H1 (cell line): ENCODE results near the gene CREBL2. TPM values are rescaled to one million over a fixed set of nuclear protein-coding genes. Genes with fewer than 3 reads are reported as not detected.

Source experiments
- CTCF ChIA-PET: fragments of 300-600 bp; sonication (Branson Sonifier 250); formaldehyde crosslinking; loops from one replicate; lab custom pipeline; 2021; ENCODE audit not compliant: partially characterized antibody; lab: Charles Lee
- POLR2A ChIA-PET: fragments of 300-600 bp; sonication (Branson Sonifier 250); formaldehyde crosslinking; loops from one replicate; lab custom pipeline; 2021; ENCODE audit warnings: inconsistent platforms; ENCODE audit not compliant: partially characterized antibody; lab: Charles Lee
- DNase-seq, 2 experiments: peaks; one replicate each; pipeline versions ENCODE4 v3.0.0 to v3.0.0-alpha.2; 2010 to 2022; ENCODE audit warnings: low spot score in 2 of 2, low read depth in 1 of 2, mixed read lengths in 1 of 2
- FAIRE-seq: peaks from 2 replicates; lab custom pipeline; 2011; peaks lifted over from hg19 to GRCh38; lab: Jason Lieb, UNC
- H2AFZ ChIP-seq: 2 replicates; pipeline ENCODE4 v1.8.1; 2012; ENCODE audit warnings: low read length, inconsistent platforms
- H2AK5ac ChIP-seq: 2 replicates; pipeline ENCODE4 v1.6.1; 2013; ENCODE audit warnings: low read depth, low read length
- H2BK120ac ChIP-seq: replicated peaks from 2 replicates; pipeline ENCODE3; 2013; ENCODE audit warnings: low read depth, low read length, inconsistent platforms
- H2BK12ac ChIP-seq: 2 replicates; pipeline ENCODE4 v1.6.1; 2013; ENCODE audit warnings: low read depth, low read length
- H2BK15ac ChIP-seq: 2 replicates; pipeline ENCODE4 v1.6.1; 2013; ENCODE audit warnings: low read length
- H2BK20ac ChIP-seq: 2 replicates; pipeline ENCODE4 v1.6.1; 2013; ENCODE audit warnings: low read length
- H2BK5ac ChIP-seq: 2 replicates; pipeline ENCODE4 v1.6.1; 2013; ENCODE audit warnings: low read depth, low read length
- H3K14ac ChIP-seq: 2 replicates; pipeline ENCODE4 v1.6.1; 2013; ENCODE audit warnings: inconsistent platforms; ENCODE audit not compliant: insufficient read length
- H3K18ac ChIP-seq: 2 replicates; pipeline ENCODE4 v1.6.1; 2013; ENCODE audit warnings: low read length; ENCODE audit errors: extremely low read depth
- H3K23ac ChIP-seq: 2 replicates; pipeline ENCODE4 v1.6.1; 2013; ENCODE audit warnings: inconsistent platforms; ENCODE audit not compliant: insufficient read length
- H3K23me2 ChIP-seq: 2 replicates; pipeline ENCODE4 v1.6.1; 2013; ENCODE audit warnings: low read depth, low read length
- H3K27ac ChIP-seq: 2 replicates; pipeline ENCODE4 v1.6.1; 2011; ENCODE audit warnings: low read depth, low read length, inconsistent platforms
- H3K27me3 ChIP-seq, 4 experiments: replicated peaks in 1 of 4; 1 replicate in 1 of 4; 2 replicates in 3 of 4; pipeline versions ENCODE4 v1.6.1 to v1.8.1; 2011 to 2013; ENCODE audit warnings: low read length in 3 of 4, mild to moderate bottlenecking in 3 of 4, inconsistent platforms in 2 of 4, mixed read lengths in 2 of 4, moderate library complexity in 1 of 4; ENCODE audit not compliant: control insufficient read depth in 3 of 4, insufficient read depth in 3 of 4; ENCODE audit errors: extremely low read depth in 1 of 4
- H3K36me3 ChIP-seq, 4 experiments: 2 replicates each; pipeline versions ENCODE4 v1.6.1 to v1.8.1; 2011 to 2013; ENCODE audit warnings: mild to moderate bottlenecking in 4 of 4, low read length in 3 of 4, moderate library complexity in 2 of 4, control low read depth in 1 of 4, inconsistent platforms in 1 of 4; ENCODE audit not compliant: insufficient read depth in 4 of 4, control insufficient read depth in 2 of 4
- H3K4ac ChIP-seq: replicated peaks from 2 replicates; pipeline ENCODE3; 2013; ENCODE audit warnings: low read length, low read depth, mixed read lengths, inconsistent platforms; ENCODE audit not compliant: insufficient read length
- H3K4me1 ChIP-seq, 4 experiments: replicated peaks in 1 of 4; 1 replicate in 1 of 4; 2 replicates in 3 of 4; pipeline versions ENCODE4 v1.6.1 to v1.8.1; 2011 to 2013; ENCODE audit warnings: low read length in 3 of 4, inconsistent platforms in 2 of 4, mixed read lengths in 1 of 4; ENCODE audit not compliant: insufficient read depth in 4 of 4, control insufficient read depth in 3 of 4
- H3K4me2 ChIP-seq, 2 experiments: 2 replicates each; pipeline versions ENCODE4 v1.6.1 to v1.8.1; 2011 to 2013; ENCODE audit warnings: low read depth in 2 of 2, low read length in 2 of 2, control low read depth in 1 of 2, inconsistent platforms in 1 of 2, mild to moderate bottlenecking in 1 of 2; ENCODE audit not compliant: insufficient read depth in 1 of 2
- H3K4me3 ChIP-seq, 4 experiments: fragments of 200-600, 300-600 bp in 1 of 4; sonication (generic), shearing (Covaris generic), sonication (Bioruptor Twin) in 1 of 4; 2 replicates each; pipeline versions ENCODE4 v1.5.1 to v1.8.1; 2011 to 2016; ENCODE audit warnings: low read length in 4 of 4, low read depth in 3 of 4, control low read depth in 2 of 4, inconsistent platforms in 2 of 4, mild to moderate bottlenecking in 2 of 4, mixed read lengths in 1 of 4, moderate library complexity in 1 of 4; ENCODE audit not compliant: insufficient read depth in 2 of 4; ENCODE audit errors: extremely low read depth in 1 of 4
- H3K56ac ChIP-seq: replicated peaks from 2 replicates; pipeline ENCODE3; 2013; ENCODE audit warnings: low read depth, mild to moderate bottlenecking, mixed read lengths, low read length, inconsistent platforms; ENCODE audit not compliant: insufficient read length
- H3K79me1 ChIP-seq: 2 replicates; pipeline ENCODE4 v1.6.1; 2013; ENCODE audit warnings: low read depth, low read length, control low read depth
- H3K79me2 ChIP-seq, 2 experiments: 2 replicates each; pipeline versions ENCODE4 v1.6.1 to v1.8.1; 2012 to 2013; ENCODE audit warnings: low read length in 2 of 2, mild to moderate bottlenecking in 2 of 2, inconsistent platforms in 1 of 2; ENCODE audit not compliant: insufficient read depth in 2 of 2, control insufficient read depth in 1 of 2
- H3K9ac ChIP-seq, 4 experiments: replicated peaks in 1 of 4; 1 replicate in 1 of 4; 2 replicates in 3 of 4; pipeline versions ENCODE4 v1.6.1 to v1.8.1; 2011 to 2013; ENCODE audit warnings: low read depth in 3 of 4, low read length in 3 of 4, control low read depth in 2 of 4, mild to moderate bottlenecking in 2 of 4, moderate library complexity in 2 of 4, inconsistent platforms in 1 of 4; ENCODE audit errors: extremely low read depth in 1 of 4
- H3K9me3 ChIP-seq, 2 experiments: 2 replicates each; pipeline versions ENCODE4 v1.6.1 to v1.8.1; 2012 to 2013; ENCODE audit warnings: mild to moderate bottlenecking in 2 of 2, moderate library complexity in 2 of 2, control low read depth in 1 of 2, inconsistent platforms in 1 of 2, low read depth in 1 of 2, low read length in 1 of 2, mixed read lengths in 1 of 2; ENCODE audit not compliant: insufficient read depth in 2 of 2
- H4K20me1 ChIP-seq, 2 experiments: replicated peaks in 1 of 2; 2 replicates each; pipeline versions ENCODE3 to v1.8.1; 2011 to 2013; ENCODE audit warnings: inconsistent platforms in 2 of 2, low read length in 2 of 2, mild to moderate bottlenecking in 1 of 2; ENCODE audit not compliant: insufficient read depth in 2 of 2, control insufficient read depth in 1 of 2
- H4K5ac ChIP-seq: 2 replicates; pipeline ENCODE4 v1.6.1; 2013; ENCODE audit warnings: low read length, low read depth, mixed read lengths, inconsistent platforms; ENCODE audit not compliant: insufficient read length
- H4K8ac ChIP-seq: 2 replicates; pipeline ENCODE4 v1.8.0; 2013; ENCODE audit warnings: mild to moderate bottlenecking, moderate library complexity, low read length, inconsistent platforms; ENCODE audit not compliant: insufficient read depth; ENCODE audit errors: extremely low read depth
- H4K91ac ChIP-seq: replicated peaks from 2 replicates; pipeline ENCODE3; 2013; ENCODE audit warnings: low read length, mixed read lengths, inconsistent platforms; ENCODE audit not compliant: insufficient read length
- EGR1 ChIP-seq: IDR thresholded peaks from 2 replicates; pipeline ENCODE4 v1.6.1; 2011; ENCODE audit warnings: low read depth, low read length, borderline replicate concordance
- JUND ChIP-seq: IDR thresholded peaks from 2 replicates; pipeline ENCODE4 v1.6.1; 2011; ENCODE audit warnings: mild to moderate bottlenecking, improper control_type of control experiment, low read length
- WGBS, 2 experiments: shearing (Covaris generic) in 1 of 2; methylation state at CpG; one replicate each; pipeline versions ENCODE4 v1.1.6 to v1.1.7; 2013 to 2015; ENCODE audit warnings: low lambda C conversion rate in 2 of 2, mixed read lengths in 2 of 2, inconsistent platforms in 1 of 2, low coverage in 1 of 2, missing lambda C conversion rate in 1 of 2; ENCODE audit not compliant: insufficient replicate concordance in 2 of 2, insufficient coverage in 1 of 2, insufficient read length in 1 of 2; ENCODE audit errors: extremely low coverage in 1 of 2, missing lambda C conversion rate in 1 of 2; 5-methylcytosine and 5-hydroxymethylcytosine counted together
- polyA plus RNA-seq, 7 experiments: library from polyadenylated mRNA; depleted of rRNA in 3 of 7; stranded (reverse) in 5 of 7; unstranded in 2 of 7; fragments of >200 nt in 5 of 7; fragments of 200-250 nt in 2 of 7; gene quantifications; 1 replicate in 5 of 7; 2 replicates in 1 of 7; 4 replicates in 1 of 7; pipeline versions ENCODE4 v1.2.1 to v1.2.3, GENCODE V29; 2011 to 2013; ENCODE audit warnings: missing spikeins in 2 of 7, mixed read lengths in 2 of 7
- total RNA-seq: library from RNA; stranded (reverse); fragmentation: NEBNext Ultra II Directional; extraction: Animal tissue kit (Norgen Biotek cat#: 25700); gene quantifications from 2 replicates; pipeline ENCODE4 v1.2.1, GENCODE V29; 2021

The CREBL2 gene
- total and polyA plus RNA-seq, 2 of the 8 experiments (the other 6 are each of a cell fraction or from before 2014, with no cell fraction given): 9.8 to 18.3 TPM

GRCh38 chr12:12661086-12661856 is 49.6 kb downstream of the CREBL2 start:
- no peak overlapping the region for H3K14ac ChIP-seq
- H3K79me1 ChIP-seq: no peaks in the 10 kb centered on the region
- H2AK5ac ChIP-seq: peak overlapping the region; percentile 57; the same call in 1 of the 2 replicates
- 65% methylated on average over 7 of the region's 7 CpGs; no CpG with 5 or more reads in 1 of the 2 experiments for WGBS, 2 experiments
- H3K23ac ChIP-seq: no peak overlapping the region
- peaks cover 0 to 12% (median 2%) of the 10 kb centered on the region in 4 experiments; a peak in 4 of 8 replicates for H3K36me3 ChIP-seq
- TF ChIP-seq EGR1: no peak
- TF ChIP-seq JUND: peak; percentile 51; the same call in 1 of the 2 replicates
- H2BK15ac ChIP-seq: no peak overlapping the region
- H3K23me2 ChIP-seq: no peaks in the 10 kb centered on the region
- peak overlapping the region in 1 of 4 experiments; percentile 24; a peak in 1 of 8 replicates for H3K4me3 ChIP-seq
- H4K20me1 ChIP-seq: no peaks in the 10 kb centered on the region
- H3K27ac ChIP-seq: no peak overlapping the region
- H3K9ac ChIP-seq: no peak overlapping the region
- H4K91ac ChIP-seq: no peak overlapping the region
- H3K4me2 ChIP-seq: peak overlapping the region; percentile 29 to 33; a peak in 1 of 4 replicates
- H4K8ac ChIP-seq: no peak overlapping the region
- no peaks in the 10 kb centered on the region for H3K27me3 ChIP-seq
- H3K4ac ChIP-seq: no peak overlapping the region
- peaks cover 6 to 25% (median 18%) of the 10 kb centered on the region in 4 experiments for H3K4me1 ChIP-seq
- 0 out of 4 replicates have a peak, but pooled peaks cover 0 to 3% of the 10 kb centered on the region in 2 experiments for H3K79me2 ChIP-seq
- ChIA-PET POLR2A (interaction anchor here (1.1 kb wide), 1 partner anchor 15 kb away, joined by 3 read pairs; no protein-coding TSS in a partner anchor), CTCF (interaction anchor here (0.6 to 2.2 kb wide), 7 partner anchors 10 to 285 kb away, joined by 4 to 7 read pairs (median 5); no protein-coding TSS in a partner anchor)
- H2BK12ac ChIP-seq: peak overlapping the region; percentile 96; the same call in 1 of the 2 replicates
- H2AFZ ChIP-seq: no peak overlapping the region
- no peak overlapping the region for H3K18ac ChIP-seq
- no peaks in the 10 kb centered on the region for H3K9me3 ChIP-seq
- peak overlapping the region; percentile 66 for H2BK5ac ChIP-seq
- peak overlapping the region; percentile 66 for H4K5ac ChIP-seq
- no peak overlapping the region for H2BK120ac ChIP-seq
- no peak for FAIRE-seq
- DNase-seq: no peak
- H2BK20ac ChIP-seq: no peak overlapping the region
- H3K56ac ChIP-seq: no peak overlapping the region
